Lung (tissue), 12 donors: Measurements from ENCODE around the gene AGPS. TPM values are rescaled to one million over a fixed set of nuclear protein-coding genes. Genes with fewer than 3 reads are reported as not detected.

ENCODE experiments used
- ATAC-seq: fragments of 200-7000 bp; cut with Tn5 transposase; one replicate; pipeline ENCODE4 v1.9.1; 2020; ENCODE audit warnings: moderate number of reproducible peaks; ENCODE audit not compliant: insufficient read depth, low FRiP score
- DNase-seq, 3 donors: peaks; one replicate each; pipeline ENCODE4 v3.0.0-alpha.2; 2013 to 2017
- H3K27ac ChIP-seq, 2 donors: one replicate each; pipeline ENCODE4 v1.5.1; 2013; ENCODE audit warnings: mild to moderate bottlenecking in 2 of 2, moderate library complexity in 2 of 2, control low read depth in 1 of 2, inconsistent platforms in 1 of 2, low read depth in 1 of 2, low read length in 1 of 2
- H3K27me3 ChIP-seq, 3 donors: one replicate each; pipeline ENCODE4 v1.5.1; 2013; ENCODE audit warnings: low read length in 2 of 3; ENCODE audit not compliant: control insufficient read depth in 3 of 3, insufficient read depth in 3 of 3
- H3K36me3 ChIP-seq, 4 donors: one replicate each; pipeline ENCODE4 v1.5.1; 2013; ENCODE audit warnings: low read length in 4 of 4, mild to moderate bottlenecking in 1 of 4, moderate library complexity in 1 of 4; ENCODE audit not compliant: control insufficient read depth in 4 of 4, insufficient read depth in 4 of 4
- H3K4me1 ChIP-seq, 5 donors: one replicate each; pipeline ENCODE4 v1.5.1; 2013; ENCODE audit warnings: low read length in 5 of 5, mild to moderate bottlenecking in 2 of 5, moderate library complexity in 1 of 5; ENCODE audit not compliant: control insufficient read depth in 5 of 5, insufficient read depth in 5 of 5
- H3K4me3 ChIP-seq: one replicate; pipeline ENCODE4 v1.5.1; 2013; ENCODE audit warnings: mild to moderate bottlenecking, control low read depth, moderate library complexity
- H3K9ac ChIP-seq, 2 donors: one replicate each; pipeline ENCODE4 v1.5.1; 2013; ENCODE audit warnings: low read length in 2 of 2, control low read depth in 1 of 2; ENCODE audit not compliant: insufficient read depth in 1 of 2
- H3K9me3 ChIP-seq, 4 donors: one replicate each; pipeline ENCODE4 v1.5.1; 2013; ENCODE audit warnings: low read length in 3 of 4, mild to moderate bottlenecking in 1 of 4, moderate library complexity in 1 of 4; ENCODE audit not compliant: control insufficient read depth in 4 of 4, insufficient read depth in 3 of 4
- CTCF ChIP-seq: IDR thresholded peaks from 2 replicates; pipeline ENCODE4 v1.5.1; 2012; ENCODE audit warnings: mild to moderate bottlenecking; ENCODE audit errors: control extremely low read depth, extremely low read depth
- WGBS, 2 donors: extraction: QIAGEN DNeasy Blood & Tissue Kit; methylation state at CpG; one replicate each; pipeline ENCODE4 v1.1.7; 2013; 5-methylcytosine and 5-hydroxymethylcytosine counted together
- polyA plus RNA-seq, 2 donors: library from polyadenylated mRNA; stranded (reverse); fragments of 200-250 nt; gene quantifications; one replicate each; pipeline ENCODE4 v1.2.1, GENCODE V29; 2013
- total RNA-seq, 2 donors: library from RNA; depleted of rRNA in 1 of 2; stranded (reverse); fragments of >200 nt in 1 of 2; gene quantifications; one replicate each; pipeline ENCODE4 v1.2.1, GENCODE V29; 2014 to 2021
- donor health status: control.
- donor health status: control.
- donor health status: Bipolar disorder and iron deficiency.
- donor health status: healthy.
- donor health status: DM: yes; HTN: yes; CAD: no.

AGPS gene
- total and polyA plus RNA-seq, 4 donors = 5.2 to 43.9 (median 23.8) TPM

GRCh38 chr2:177535000-177535399, 142.4 kb downstream of the AGPS start:
- Histone ChIP-seq H3K4me1 (peaks cover 0 to 4% (median 0%) of the 10 kb centered on the region in 5 donors), H3K4me3 (no peak overlapping the region), H3K9me3 (no peaks in the 10 kb centered on the region), H3K36me3 (peaks cover 0 to 2% (median 0%) of the 10 kb centered on the region in 4 donors), H3K9ac (no peak overlapping the region), H3K27ac (no peak overlapping the region), H3K27me3 (no peaks in the 10 kb centered on the region)
- TF ChIP-seq CTCF = no peak
- ATAC-seq (no peak), DNase-seq (no peak)

GRCh38 chr2:177535958-177536504, 143.5 kb downstream of the AGPS start:
- H3K4me1 ChIP-seq = no peaks in the 10 kb centered on the region
- no peak overlapping the region for H3K4me3 ChIP-seq

GRCh38 chr2:177537213-177537612, 144.6 kb downstream of the AGPS start:
- H3K27ac ChIP-seq = no peak overlapping the region
- H3K9me3 ChIP-seq = no peaks in the 10 kb centered on the region
- H3K4me1 ChIP-seq = no peaks in the 10 kb centered on the region
- no peak overlapping the region for H3K9ac ChIP-seq
- DNase-seq = no peak
- no peak for ATAC-seq
- TF ChIP-seq CTCF = no peak
- no peak overlapping the region for H3K4me3 ChIP-seq
- 92 to 98% methylated on average over 1 of the region's 1 CpG for WGBS, 2 donors
- no peaks in the 10 kb centered on the region for H3K27me3 ChIP-seq
- H3K36me3 ChIP-seq = peaks cover 0 to 2% (median 0%) of the 10 kb centered on the region in 4 donors

More at GRCh38 chr2:177535958-177536504, 143.5 kb downstream of the AGPS start:
- no peaks in the 10 kb centered on the region for H3K9me3 ChIP-seq
- H3K9ac ChIP-seq = no peak overlapping the region
- H3K36me3 ChIP-seq = peaks cover 0 to 2% (median 0%) of the 10 kb centered on the region in 4 donors
- ATAC-seq (no peak), DNase-seq (no peak)
- 87 to 90% methylated on average over 3 of the region's 3 CpGs for WGBS, 2 donors
- no peak overlapping the region for H3K27ac ChIP-seq
- no peak for TF ChIP-seq CTCF
- H3K27me3 ChIP-seq = no peaks in the 10 kb centered on the region

- H3K4me1 ChIP-seq = no peaks in the 10 kb centered on the region
- 58 to 75% methylated on average over 3 of the region's 3 CpGs for WGBS, 2 donors
- H3K9ac ChIP-seq = no peak overlapping the region
- H3K27ac ChIP-seq = no peak overlapping the region
- H3K27me3 ChIP-seq = no peaks in the 10 kb centered on the region
- ATAC-seq = no peak
- H3K36me3 ChIP-seq = peaks cover 0 to 2% (median 0%) of the 10 kb centered on the region in 4 donors
- no peak for DNase-seq
- no peak overlapping the region for H3K4me3 ChIP-seq
- H3K9me3 ChIP-seq = no peaks in the 10 kb centered on the region
- no peak for TF ChIP-seq CTCF
Observed at GRCh38 chr2:177537636-177538035, 145.1 kb downstream of the AGPS start.
